ENCODE results near the gene TLE5. TPM values are rescaled to one million over a fixed set of nuclear protein-coding genes. Genes with fewer than 3 reads are reported as not detected.
A peak's percentile ranks its signal among the peaks of the same experiment; 100 is the strongest.

The TLE5 gene
- total RNA-seq, 1 donor from 2014 or later: 258 TPM

DNA sequence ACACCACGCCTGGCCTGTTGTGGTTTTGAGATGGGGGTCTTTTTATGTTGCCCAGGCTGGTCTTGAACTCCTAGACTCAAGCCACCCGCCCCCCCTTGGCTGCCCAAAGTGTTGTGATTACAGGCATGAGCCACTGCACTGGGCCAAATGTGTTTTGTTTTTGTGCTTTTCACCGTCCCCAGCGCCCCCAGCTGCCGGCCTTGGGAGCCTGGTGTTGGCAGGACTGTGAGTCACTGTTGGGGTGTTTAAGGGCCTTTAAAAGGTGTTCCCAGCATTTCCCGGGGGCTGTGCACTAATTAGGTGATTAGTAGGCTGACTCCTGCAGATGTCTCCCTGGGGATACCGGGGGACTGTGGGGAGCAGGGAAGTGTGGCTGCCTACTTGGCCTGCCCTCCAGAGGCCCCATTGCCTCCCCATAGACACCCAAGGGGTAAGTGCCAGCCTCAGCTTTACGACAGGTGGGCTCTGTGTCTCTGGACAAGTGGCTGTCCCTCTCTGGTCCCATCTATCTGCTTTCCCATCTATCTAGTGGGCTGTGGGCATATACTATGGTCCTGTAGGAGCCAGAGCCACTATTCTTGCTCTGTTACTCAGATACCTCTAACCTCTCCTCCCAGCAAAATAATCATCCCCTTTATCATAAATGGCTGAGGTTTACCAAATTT lies 11.8 kb upstream of the TLE5 start:
- DNase-seq: no peak

DNA sequence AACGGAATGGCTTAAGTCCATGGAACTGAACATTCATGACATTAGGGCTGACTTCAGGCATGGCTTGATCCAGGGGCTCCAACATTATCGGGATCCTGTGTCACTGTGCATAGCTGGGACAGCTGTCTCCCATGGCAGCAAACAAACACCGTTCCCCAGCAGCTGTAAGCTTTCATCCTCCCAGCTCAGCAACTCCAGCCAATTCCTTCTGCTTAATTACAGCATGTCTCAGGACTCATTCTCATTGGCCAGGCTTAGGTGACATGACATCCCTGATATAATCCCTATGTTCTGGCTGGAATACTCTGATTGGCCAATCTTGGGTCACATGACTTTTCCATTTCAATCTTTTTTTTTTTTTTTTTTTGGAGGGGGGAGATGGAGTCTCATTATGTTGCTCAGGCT lies 10.9 kb upstream of the TLE5 start:
- TF ChIP-seq, protein P1, sequence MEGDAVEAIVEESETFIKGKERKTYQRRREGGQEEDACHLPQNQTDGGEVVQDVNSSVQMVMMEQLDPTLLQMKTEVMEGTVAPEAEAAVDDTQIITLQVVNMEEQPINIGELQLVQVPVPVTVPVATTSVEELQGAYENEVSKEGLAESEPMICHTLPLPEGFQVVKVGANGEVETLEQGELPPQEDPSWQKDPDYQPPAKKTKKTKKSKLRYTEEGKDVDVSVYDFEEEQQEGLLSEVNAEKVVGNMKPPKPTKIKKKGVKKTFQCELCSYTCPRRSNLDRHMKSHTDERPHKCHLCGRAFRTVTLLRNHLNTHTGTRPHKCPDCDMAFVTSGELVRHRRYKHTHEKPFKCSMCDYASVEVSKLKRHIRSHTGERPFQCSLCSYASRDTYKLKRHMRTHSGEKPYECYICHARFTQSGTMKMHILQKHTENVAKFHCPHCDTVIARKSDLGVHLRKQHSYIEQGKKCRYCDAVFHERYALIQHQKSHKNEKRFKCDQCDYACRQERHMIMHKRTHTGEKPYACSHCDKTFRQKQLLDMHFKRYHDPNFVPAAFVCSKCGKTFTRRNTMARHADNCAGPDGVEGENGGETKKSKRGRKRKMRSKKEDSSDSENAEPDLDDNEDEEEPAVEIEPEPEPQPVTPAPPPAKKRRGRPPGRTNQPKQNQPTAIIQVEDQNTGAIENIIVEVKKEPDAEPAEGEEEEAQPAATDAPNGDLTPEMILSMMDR (IDR thresholded peaks at IDR 0.05; ENCODE audit: partially characterized antibody, unreplicated experiment): no peak
- no peaks in the 10 kb centered on the region for H3K36me3 Mint-ChIP-seq (ENCODE audit: unreplicated experiment)
- H3K4me1 Mint-ChIP-seq (ENCODE audit: low read depth, unreplicated experiment): peaks cover 4% of the 10 kb centered on the region
- DNase-seq: no peak
- H3K27ac Mint-ChIP-seq (ENCODE audit: unreplicated experiment): peak overlapping the region; percentile 31
- H3K9me3 Mint-ChIP-seq (ENCODE audit: unreplicated experiment): peaks cover 2% of the 10 kb centered on the region
- peaks cover 7% of the 10 kb centered on the region for H3K27me3 Mint-ChIP-seq (ENCODE audit: unreplicated experiment)
- H3K4me3 Mint-ChIP-seq (ENCODE audit: unreplicated experiment): no peak overlapping the region

More for the DNA sequence above, 11.8 kb upstream of the TLE5 start:
- Mint-ChIP-seq H3K36me3 (ENCODE audit: unreplicated experiment) (no peaks in the 10 kb centered on the region), H3K9me3 (ENCODE audit: unreplicated experiment) (peaks cover 2% of the 10 kb centered on the region), H3K27me3 (ENCODE audit: unreplicated experiment) (peaks cover 7% of the 10 kb centered on the region), H3K27ac (ENCODE audit: unreplicated experiment) (no peak overlapping the region), H3K4me3 (ENCODE audit: unreplicated experiment) (no peak overlapping the region), H3K4me1 (ENCODE audit: low read depth, unreplicated experiment) (peaks cover 4% of the 10 kb centered on the region)
- TF ChIP-seq, protein P1 (IDR thresholded peaks at IDR 0.05; ENCODE audit: partially characterized antibody, unreplicated experiment): no peak

DNA sequence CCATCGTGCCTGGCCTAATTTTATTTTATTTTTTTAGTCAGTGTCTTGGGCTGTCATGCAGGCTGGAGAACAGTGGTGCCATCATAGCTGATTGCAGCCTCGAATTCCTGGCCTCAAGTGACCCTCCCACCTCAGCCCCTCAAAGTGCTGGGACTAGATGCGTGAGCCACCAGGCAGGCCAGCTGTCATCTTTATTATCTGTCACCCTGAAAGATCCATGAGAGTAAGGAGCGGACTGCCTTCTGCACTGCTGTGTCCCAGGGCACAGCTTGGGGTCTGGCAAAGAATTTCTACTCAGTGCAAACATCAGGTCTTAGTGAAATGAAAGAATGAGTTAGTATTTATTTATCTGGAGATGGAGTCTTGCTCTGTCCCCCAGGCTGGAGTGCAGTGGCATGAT lies 9.5 kb upstream of the TLE5 start:
- no peak for DNase-seq
- Mint-ChIP-seq H3K9me3 (ENCODE audit: unreplicated experiment) (peaks cover 2% of the 10 kb centered on the region), H3K4me3 (ENCODE audit: unreplicated experiment) (peak overlapping the region; percentile 42), H3K36me3 (ENCODE audit: unreplicated experiment) (no peaks in the 10 kb centered on the region), H3K4me1 (ENCODE audit: low read depth, unreplicated experiment) (peaks cover 4% of the 10 kb centered on the region), H3K27me3 (ENCODE audit: unreplicated experiment) (peaks cover 4% of the 10 kb centered on the region), H3K27ac (ENCODE audit: unreplicated experiment) (peak overlapping the region; percentile 84)
- TF ChIP-seq, protein P1 (IDR thresholded peaks at IDR 0.05; ENCODE audit: partially characterized antibody, unreplicated experiment): no peak

DNA sequence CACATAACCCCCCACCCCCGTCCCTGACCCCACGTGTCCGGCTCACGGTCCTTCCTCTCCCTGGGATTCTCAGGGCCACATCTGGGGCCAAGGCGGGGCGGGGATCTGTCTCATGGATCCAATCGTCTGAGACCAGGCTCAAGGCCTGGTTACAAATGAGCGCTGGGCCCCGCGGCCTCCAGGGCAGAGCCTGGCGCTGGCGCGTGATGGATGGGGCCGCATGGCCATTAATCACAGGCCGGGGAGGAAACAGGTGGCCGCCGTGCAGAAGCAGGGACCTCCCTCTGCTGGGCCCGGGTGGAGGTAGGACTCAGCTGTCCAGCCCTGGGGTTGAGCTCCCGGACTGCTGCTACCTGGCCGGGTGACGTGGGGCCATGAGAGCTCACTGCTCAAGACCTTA lies 5.8 kb upstream of the TLE5 start:
- Mint-ChIP-seq H3K4me3 (ENCODE audit: unreplicated experiment) (no peak overlapping the region), H3K4me1 (ENCODE audit: low read depth, unreplicated experiment) (peaks cover 4% of the 10 kb centered on the region)

DNA sequence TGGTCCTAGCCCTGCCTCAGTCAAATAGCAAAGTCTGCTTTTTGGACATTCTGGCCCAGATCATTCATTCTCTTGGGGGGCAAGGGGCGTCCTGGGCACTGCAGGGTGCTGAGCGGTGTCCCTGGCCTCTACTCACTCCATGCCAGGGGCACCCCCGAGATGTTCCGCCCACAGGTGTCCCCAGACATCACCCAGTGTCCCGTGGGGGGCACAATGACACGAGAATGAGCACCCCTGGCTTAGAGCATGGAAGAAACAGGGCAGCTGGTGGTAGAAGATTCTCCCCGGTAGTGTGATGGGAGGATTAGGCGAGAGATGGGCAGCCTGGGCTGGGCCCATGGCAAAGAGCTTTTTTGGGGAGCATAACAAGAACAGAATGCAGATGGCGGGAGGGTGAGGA lies 5.3 kb upstream of the TLE5 start:
- Mint-ChIP-seq H3K4me3 (ENCODE audit: unreplicated experiment) (no peak overlapping the region), H3K9me3 (ENCODE audit: unreplicated experiment) (peaks cover 2% of the 10 kb centered on the region), H3K27ac (ENCODE audit: unreplicated experiment) (no peak overlapping the region), H3K4me1 (ENCODE audit: low read depth, unreplicated experiment) (peaks cover 4% of the 10 kb centered on the region), H3K36me3 (ENCODE audit: unreplicated experiment) (no peaks in the 10 kb centered on the region), H3K27me3 (ENCODE audit: unreplicated experiment) (peaks cover 3% of the 10 kb centered on the region)
- TF ChIP-seq, protein P1 (IDR thresholded peaks at IDR 0.05; ENCODE audit: partially characterized antibody, unreplicated experiment): no peak
- no peak for DNase-seq

More for the DNA sequence above, 5.8 kb upstream of the TLE5 start:
- H3K27me3 Mint-ChIP-seq (ENCODE audit: unreplicated experiment): peaks cover under 1% of the 10 kb centered on the region
- H3K36me3 Mint-ChIP-seq (ENCODE audit: unreplicated experiment): no peaks in the 10 kb centered on the region
- peaks cover 2% of the 10 kb centered on the region for H3K9me3 Mint-ChIP-seq (ENCODE audit: unreplicated experiment)
- TF ChIP-seq, protein P1 (IDR thresholded peaks at IDR 0.05; ENCODE audit: partially characterized antibody, unreplicated experiment): no peak
- no peak overlapping the region for H3K27ac Mint-ChIP-seq (ENCODE audit: unreplicated experiment)
- no peak for DNase-seq

Data from glutamatergic neuron (in vitro differentiated cells).